Transverse colon (tissue), 4 donors: ENCODE data around the gene IQCM.

ENCODE experiments used
- CTCF ChIP-seq, 5 experiments: fragments of 200-600 bp in 3 of 5; fragments of 450-650 bp in 2 of 5; sonication (generic) in 3 of 5; IDR thresholded peaks; 1 replicate in 2 of 5; 2 replicates in 3 of 5; pipeline ENCODE4 v1.5.1; 2016 to 2017; ENCODE audit warnings: antibody characterized with exemption in 5 of 5, inconsistent platforms in 3 of 5, mild to moderate bottlenecking in 2 of 5, moderate library complexity in 1 of 5
- POLR2A ChIP-seq: fragments of 450-650 bp; IDR thresholded peaks from one replicate; pipeline ENCODE4 v1.6.1; 2016; ENCODE audit warnings: antibody characterized with exemption, mild to moderate bottlenecking, moderate library complexity
- POLR2AphosphoS5 ChIP-seq, 3 donors: sonication (generic); formaldehyde crosslinking; IDR thresholded peaks; one replicate each; pipeline ENCODE4 v1.6.1; 2016; ENCODE audit warnings: antibody characterized with exemption in 3 of 3

- TF ChIP-seq CTCF (IDR thresholded peaks at IDR 0.05) (no peak), POLR2AphosphoS5 (IDR thresholded peaks at IDR 0.05) (no peak), POLR2A (no peak)
These were observed 242.9 kb downstream of the IQCM start for GRCh38 chr4:149572716-149573115.
